ENCODE data around the gene BEX3.
"Not testable (repeated sequence)": the region's sequence is repeated elsewhere in the genome, so short reads cannot be mapped to it uniquely, and the experiment has no call there.

Gene BEX3

GRCh38 chrX:103384672-103385071 lies 8.3 kb downstream of the BEX3 start:
- no peak for DNase-seq

GRCh38 chrX:103385283-103385830 lies 9.0 kb downstream of the BEX3 start:
- not testable (repeated sequence) for DNase-seq

GRCh38 chrX:103386332-103386731 lies 10.0 kb downstream of the BEX3 start:
- no peak for DNase-seq

GRCh38 chrX:103393487-103393886 lies 17.1 kb downstream of the BEX3 start:
- no peak for DNase-seq

GRCh38 chrX:103396186-103396585 lies 19.8 kb downstream of the BEX3 start:
- DNase-seq: no peak

- DNase-seq: no peak
These were observed 20.3 kb downstream of the BEX3 start for GRCh38 chrX:103396660-103397059.

GRCh38 chrX:103397707-103398106 lies 21.4 kb downstream of the BEX3 start:
- no peak for DNase-seq

- no peak for DNase-seq
These were observed 22.1 kb downstream of the BEX3 start for GRCh38 chrX:103398421-103398864.

- DNase-seq: no peak
These were observed 23.4 kb downstream of the BEX3 start for GRCh38 chrX:103399744-103400143.

GRCh38 chrX:103400931-103401330 lies 24.6 kb downstream of the BEX3 start:
- no peak for DNase-seq

GRCh38 chrX:103404231-103405008 lies 28.1 kb downstream of the BEX3 start:
- DNase-seq: no peak

- no peak for DNase-seq
These were observed 28.6 kb downstream of the BEX3 start for GRCh38 chrX:103405009-103405333.

GRCh38 chrX:103406256-103406655 lies 29.9 kb downstream of the BEX3 start:
- DNase-seq: no peak

GRCh38 chrX:103407776-103408175 lies 31.4 kb downstream of the BEX3 start:
- DNase-seq: no peak

- DNase-seq: not testable (repeated sequence)
These were observed 35.4 kb downstream of the BEX3 start for GRCh38 chrX:103411721-103412120.

GRCh38 chrX:103413705-103414387 lies 37.5 kb downstream of the BEX3 start:
- DNase-seq: no peak

GRCh38 chrX:103414561-103414960 lies 38.2 kb downstream of the BEX3 start:
- no peak for DNase-seq

- no peak for DNase-seq
These were observed 38.7 kb downstream of the BEX3 start for GRCh38 chrX:103415068-103415467.

- DNase-seq: no peak
These were observed 39.2 kb downstream of the BEX3 start for GRCh38 chrX:103415528-103415927.

GRCh38 chrX:103417370-103417769 lies 41.0 kb downstream of the BEX3 start:
- DNase-seq: no peak

GRCh38 chrX:103417933-103418332 lies 41.6 kb downstream of the BEX3 start:
- DNase-seq: no peak

- DNase-seq: no peak
These were observed 42.5 kb downstream of the BEX3 start for GRCh38 chrX:103418811-103419340.

GRCh38 chrX:103423955-103424638 lies 47.8 kb downstream of the BEX3 start:
- DNase-seq: no peak
